ENCODE results near the gene KLC4. TPM values are rescaled to one million over a fixed set of nuclear protein-coding genes. Genes with fewer than 3 reads are reported as not detected.

The KLC4 gene
- total and polyA plus RNA-seq, 9 of the 15 experiments (the other 6 are each of a cell fraction or from before 2014, with no cell fraction given): 1.7 to 16.2 (median 7.7) TPM

GRCh38 chr6:43120101-43120763, 60.8 kb downstream of the KLC4 start:
- no peak for DNase-seq (ENCODE audit: extremely low read depth in 1 of 4, low spot score in 3 of 4)

More at GRCh38 chr6:43120101-43120763, 60.8 kb downstream of the KLC4 start:
- H3K4me3 ChIP-seq: no peak overlapping the region
- peaks cover 8 to 21% of the 10 kb centered on the region in 2 experiments for H3K4me1 ChIP-seq (replicated peaks in 1 of 2; ENCODE audit: control insufficient read depth in 2 of 2, insufficient read depth in 2 of 2, low read length in 2 of 2)
- CTCF ChIA-PET (ENCODE audit: low intra/inter-chr PET ratio): no interaction called here
- WGBS (ENCODE audit: insufficient coverage, low coverage, missing lambda C conversion rate): 69% methylated on average over 9 of the region's 9 CpGs
- H3K27ac ChIP-seq (ENCODE audit: extremely low read depth, low read depth, low read length): no peak overlapping the region
- no TSS peak for BruUV-seq (replicated peaks)
- no peaks in the 10 kb centered on the region for H3K36me3 ChIP-seq (ENCODE audit: control insufficient read depth, insufficient read depth, low read length)
- ATAC-seq: no peak
- no peaks in the 10 kb centered on the region for H3K9me1 ChIP-seq (ENCODE audit: control insufficient read depth, insufficient read depth, low read length)
- intact Hi-C loops (cut with micrococcal nuclease) (no loop called here), in situ Hi-C loops (cut with MboI) (no loop called here)
- no peaks in the 10 kb centered on the region for H3K27me3 ChIP-seq (ENCODE audit: control insufficient read depth in 2 of 2, insufficient read depth in 2 of 2, low read length in 2 of 2)
- H4K20me1 ChIP-seq (replicated peaks; ENCODE audit: control insufficient read depth, insufficient read depth, low read length): no peaks in the 10 kb centered on the region
- FAIRE-seq: no peak
- H3K9me3 ChIP-seq (replicated peaks; ENCODE audit: control insufficient read depth, insufficient read depth, low read depth, low read length): no peaks in the 10 kb centered on the region
- POLR2A ChIA-PET: interaction anchor here (0.7 to 1.3 kb wide), 3 partner anchors 10 to 17 kb away, joined by 3 to 6 read pairs (median 3); no protein-coding TSS in a partner anchor
- no peak overlapping the region for H3K4me2 ChIP-seq (ENCODE audit: insufficient read depth, low read length)
- no peaks in the 10 kb centered on the region for H3K79me2 ChIP-seq (ENCODE audit: control insufficient read depth, insufficient read depth, low read length)
- peak overlapping the region in 1 of 2 experiments; percentile 64; a peak in 1 of 4 replicates for H3K9ac ChIP-seq (ENCODE audit: insufficient read depth in 1 of 2, low read depth in 2 of 2, low read length in 2 of 2)
- no peak for TF ChIP-seq STAG1 (CRISPR knock-in tag; IDR thresholded peaks at IDR 0.05; ENCODE audit: borderline replicate concordance)
- TF ChIP-seq, protein P1, sequence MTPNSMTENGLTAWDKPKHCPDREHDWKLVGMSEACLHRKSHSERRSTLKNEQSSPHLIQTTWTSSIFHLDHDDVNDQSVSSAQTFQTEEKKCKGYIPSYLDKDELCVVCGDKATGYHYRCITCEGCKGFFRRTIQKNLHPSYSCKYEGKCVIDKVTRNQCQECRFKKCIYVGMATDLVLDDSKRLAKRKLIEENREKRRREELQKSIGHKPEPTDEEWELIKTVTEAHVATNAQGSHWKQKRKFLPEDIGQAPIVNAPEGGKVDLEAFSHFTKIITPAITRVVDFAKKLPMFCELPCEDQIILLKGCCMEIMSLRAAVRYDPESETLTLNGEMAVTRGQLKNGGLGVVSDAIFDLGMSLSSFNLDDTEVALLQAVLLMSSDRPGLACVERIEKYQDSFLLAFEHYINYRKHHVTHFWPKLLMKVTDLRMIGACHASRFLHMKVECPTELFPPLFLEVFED (CRISPR knock-in tag; conservative IDR thresholded peaks at IDR 0.05): no peak
- no peak for TF ChIP-seq DDX20 (tag; IDR thresholded peaks at IDR 0.05; ENCODE audit: low read depth)
- TF ChIP-seq NRF1 (conservative IDR thresholded peaks at IDR 0.05 in 1 of 2, IDR thresholded peaks at IDR 0.05 in 1 of 2): no peak
- no peak for TF ChIP-seq SAFB (IDR thresholded peaks at IDR 0.05; ENCODE audit: borderline replicate concordance, low read depth, low read length)
- no peak for TF ChIP-seq ETV6 (IDR thresholded peaks at IDR 0.05; ENCODE audit: borderline replicate concordance in 1 of 2, low read depth in 2 of 2, low read length in 1 of 2)
- TF ChIP-seq ETV6 (CRISPR knock-in tag; IDR thresholded peaks at IDR 0.05; ENCODE audit: borderline replicate concordance): no peak
- no peak for TF ChIP-seq ZNF140 (CRISPR knock-in tag; IDR thresholded peaks at IDR 0.05)
- no peak for TF ChIP-seq CBFB (CRISPR knock-in tag; IDR thresholded peaks at IDR 0.05)
- no peak for TF ChIP-seq NFE2L1 (tag; IDR thresholded peaks at IDR 0.05; ENCODE audit: borderline replicate concordance, low read depth)
- no peak for TF ChIP-seq NUFIP1 (IDR thresholded peaks at IDR 0.05; ENCODE audit: partially characterized antibody)
- TF ChIP-seq HNRNPLL (IDR thresholded peaks at IDR 0.05; ENCODE audit: low read depth, low read length, poor library complexity, severe bottlenecking): no peak
- TF ChIP-seq ZNF644 (tag; IDR thresholded peaks at IDR 0.05; ENCODE audit: low read depth): no peak
- H2AFZ ChIP-seq (ENCODE audit: low read depth, low read length): no peak overlapping the region
